H1 (cell line): ENCODE data around the gene RAB7B.

Experiments
- EP300 ChIP-seq, 2 experiments: IDR thresholded peaks; 1 replicate in 1 of 2; 2 replicates in 1 of 2; pipeline ENCODE4 v1.6.1; 2011 to 2012; ENCODE audit warnings: low read depth in 2 of 2, low read length in 2 of 2, mild to moderate bottlenecking in 2 of 2, borderline replicate concordance in 1 of 2, inconsistent platforms in 1 of 2, moderate library complexity in 1 of 2
- EZH2 ChIP-seq: fragments of 200-600 bp; sonication (generic); IDR thresholded peaks from 2 replicates; pipeline ENCODE4 v1.7.1; 2012; ENCODE audit warnings: low read depth, mild to moderate bottlenecking, moderate library complexity, low read length, inconsistent platforms; ENCODE audit not compliant: severe bottlenecking
- POLR2A ChIP-seq, 2 experiments: IDR thresholded peaks; 1 replicate in 1 of 2; 2 replicates in 1 of 2; pipeline ENCODE4 v1.6.1; 2011; ENCODE audit warnings: low read depth in 2 of 2, low read length in 2 of 2, mild to moderate bottlenecking in 2 of 2; ENCODE audit errors: control extremely low read depth in 1 of 2
- POLR2AphosphoS5 ChIP-seq: IDR thresholded peaks from 2 replicates; pipeline ENCODE4 v1.6.1; 2011; ENCODE audit warnings: low read depth, low read length
- RFX5 ChIP-seq: IDR thresholded peaks from 2 replicates; pipeline ENCODE4 v1.6.1; 2011; ENCODE audit warnings: low read depth, low read length, improper control_type of control experiment, borderline replicate concordance
- SIN3A ChIP-seq, 2 experiments: IDR thresholded peaks in 1 of 2; conservative IDR thresholded peaks in 1 of 2; 2 replicates each; pipeline ENCODE4 v1.6.1; 2011 to 2012; ENCODE audit warnings: low read length in 2 of 2, improper control_type of control experiment in 1 of 2, low read depth in 1 of 2, mild to moderate bottlenecking in 1 of 2
- SRF ChIP-seq: IDR thresholded peaks from 2 replicates; pipeline ENCODE4 v1.6.1; 2011; ENCODE audit warnings: mild to moderate bottlenecking, low read depth, low read length, moderate library complexity
- TAF1 ChIP-seq: IDR thresholded peaks from 2 replicates; pipeline ENCODE4 v1.6.1; 2011; ENCODE audit warnings: mild to moderate bottlenecking, low read depth, low read length
- TF ChIP-seq, protein P1 (sequence below), 3 experiments: IDR thresholded peaks; 1 replicate in 2 of 3; 2 replicates in 1 of 3; pipeline versions ENCODE4 v1.5.1 to v1.6.1; 2011; ENCODE audit warnings: low read length in 3 of 3, mild to moderate bottlenecking in 3 of 3, inconsistent platforms in 2 of 3, low read depth in 1 of 3, moderate library complexity in 1 of 3; ENCODE audit not compliant: insufficient read depth in 1 of 3; ENCODE audit errors: control extremely low read depth in 1 of 3
- TF ChIP-seq, protein P2 (sequence below): IDR thresholded peaks from 2 replicates; pipeline ENCODE4 v1.6.1; 2011; ENCODE audit warnings: low read depth, mild to moderate bottlenecking, low read length; ENCODE audit not compliant: insufficient read depth

DNA sequence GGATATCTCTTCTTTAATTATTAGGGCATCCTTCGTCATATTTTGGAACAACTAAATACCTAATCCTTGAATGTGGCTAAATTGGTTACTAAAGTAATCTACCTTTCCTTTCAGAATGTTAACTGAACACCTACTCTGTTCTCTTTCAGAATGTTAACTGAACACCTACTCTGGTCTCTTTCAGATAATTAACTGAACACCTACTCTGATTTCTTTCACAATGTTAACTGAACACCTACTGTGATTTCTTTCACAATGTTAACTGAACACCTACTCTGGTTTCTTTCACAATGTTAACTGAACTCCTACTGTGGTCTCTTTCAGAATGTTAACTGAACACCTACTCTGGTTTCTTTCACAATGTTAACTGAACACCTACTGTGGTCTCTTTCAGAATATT is 21.9 kb downstream of the RAB7B start:
- TF ChIP-seq EP300 (IDR thresholded peaks at IDR 0.05; ENCODE audit: borderline replicate concordance in 1 of 2, low read depth in 2 of 2, low read length in 2 of 2) (no peak), POLR2AphosphoS5 (no peak), TAF1 (no peak), EZH2 (no peak), SIN3A (conservative IDR thresholded peaks at IDR 0.05 in 1 of 2, IDR thresholded peaks at IDR 0.05 in 1 of 2; ENCODE audit: low read depth in 1 of 2, low read length in 2 of 2) (no peak), SRF (no peak), RFX5 (no peak), POLR2A (IDR thresholded peaks at IDR 0.05; ENCODE audit: control extremely low read depth in 1 of 2, low read depth in 2 of 2, low read length in 2 of 2) (no peak)
- TF ChIP-seq, protein P1, sequence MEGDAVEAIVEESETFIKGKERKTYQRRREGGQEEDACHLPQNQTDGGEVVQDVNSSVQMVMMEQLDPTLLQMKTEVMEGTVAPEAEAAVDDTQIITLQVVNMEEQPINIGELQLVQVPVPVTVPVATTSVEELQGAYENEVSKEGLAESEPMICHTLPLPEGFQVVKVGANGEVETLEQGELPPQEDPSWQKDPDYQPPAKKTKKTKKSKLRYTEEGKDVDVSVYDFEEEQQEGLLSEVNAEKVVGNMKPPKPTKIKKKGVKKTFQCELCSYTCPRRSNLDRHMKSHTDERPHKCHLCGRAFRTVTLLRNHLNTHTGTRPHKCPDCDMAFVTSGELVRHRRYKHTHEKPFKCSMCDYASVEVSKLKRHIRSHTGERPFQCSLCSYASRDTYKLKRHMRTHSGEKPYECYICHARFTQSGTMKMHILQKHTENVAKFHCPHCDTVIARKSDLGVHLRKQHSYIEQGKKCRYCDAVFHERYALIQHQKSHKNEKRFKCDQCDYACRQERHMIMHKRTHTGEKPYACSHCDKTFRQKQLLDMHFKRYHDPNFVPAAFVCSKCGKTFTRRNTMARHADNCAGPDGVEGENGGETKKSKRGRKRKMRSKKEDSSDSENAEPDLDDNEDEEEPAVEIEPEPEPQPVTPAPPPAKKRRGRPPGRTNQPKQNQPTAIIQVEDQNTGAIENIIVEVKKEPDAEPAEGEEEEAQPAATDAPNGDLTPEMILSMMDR (IDR thresholded peaks at IDR 0.05; ENCODE audit: control extremely low read depth in 1 of 3, insufficient read depth in 1 of 3, low read depth in 1 of 3, low read length in 3 of 3): no peak
- TF ChIP-seq, protein P2, sequence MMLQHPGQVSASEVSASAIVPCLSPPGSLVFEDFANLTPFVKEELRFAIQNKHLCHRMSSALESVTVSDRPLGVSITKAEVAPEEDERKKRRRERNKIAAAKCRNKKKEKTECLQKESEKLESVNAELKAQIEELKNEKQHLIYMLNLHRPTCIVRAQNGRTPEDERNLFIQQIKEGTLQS: no peak
